Left renal cortex interstitium (tissue), 4 donors: Measurements from ENCODE around the gene SNAP25. TPM values are rescaled to one million over a fixed set of nuclear protein-coding genes. Genes with fewer than 3 reads are reported as not detected.

Experiments
- DNase-seq, 4 donors: peaks; one replicate each; pipeline ENCODE4 v3.0.0-alpha.2; 2013; ENCODE audit warnings: low read depth in 4 of 4, low spot score in 2 of 4, missing footprints in 1 of 4
- polyA plus RNA-seq, 4 donors: library from polyadenylated mRNA; unstranded; fragments of 120-200 nt; gene quantifications; one replicate each; pipeline ENCODE4 v1.2.1, GENCODE V29; 2013; ENCODE audit not compliant: insufficient read length in 4 of 4

SNAP25 gene
- 10 to 100 TPM in 1 of 4 donors, 1 to 10 TPM in 3; 5.0 to 13.2 (median 6.5) TPM for polyA plus RNA-seq

DNA sequence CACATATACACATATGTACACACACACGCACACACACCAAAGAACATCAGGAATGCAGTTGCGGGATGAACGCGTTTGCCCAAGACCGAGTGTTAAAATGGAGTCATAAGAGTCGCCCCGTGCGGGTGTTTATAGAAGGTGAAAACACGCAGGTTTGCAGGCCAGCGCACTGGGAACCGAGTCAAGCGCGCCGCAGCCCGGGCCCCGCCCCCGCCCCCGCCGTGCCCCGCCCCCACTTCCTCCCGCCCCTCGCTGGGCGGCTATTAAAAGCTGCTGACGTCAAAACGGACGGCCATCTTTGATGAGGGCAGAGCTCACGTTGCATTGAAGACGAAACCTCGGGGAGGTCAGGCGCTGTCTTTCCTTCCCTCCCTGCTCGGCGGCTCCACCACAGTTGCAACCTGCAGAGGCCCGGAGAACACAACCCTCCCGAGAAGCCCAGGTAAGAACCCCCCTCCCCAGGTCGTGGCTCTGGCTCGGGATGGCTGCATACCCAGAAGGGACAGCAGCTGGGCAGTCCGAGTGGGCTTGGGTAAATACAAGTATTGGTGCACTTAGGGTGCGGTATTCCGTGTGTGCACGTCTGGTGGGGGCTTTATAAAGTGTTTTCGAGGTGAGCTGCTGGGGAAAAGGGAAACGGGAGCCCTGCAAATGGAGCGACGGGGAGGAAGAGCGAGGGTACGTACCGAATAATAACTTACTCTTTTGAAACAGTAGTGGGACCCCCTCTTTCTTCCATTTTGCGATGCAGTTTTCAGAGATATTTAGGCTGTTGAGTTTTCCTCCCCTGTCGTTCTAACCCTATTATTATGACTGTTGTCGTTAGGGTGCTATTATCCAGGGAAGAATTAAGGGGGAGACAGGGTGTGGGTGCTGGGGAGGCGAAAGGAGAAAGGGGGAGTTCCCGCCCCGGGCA, at the start of gene SNAP25:
Gene SNAP25, plus strand, starts transcription at position 295 of the 916 bp plus-strand sequence. CDS start 56,662 bp downstream, outside the sequence.
- peak in 3 of 4 donors; percentile 79 to 87 (median 81) for DNase-seq

- DNase-seq: no peak
Measured at GRCh38 chr20:10169752-10170151, 48.9 kb upstream of the SNAP25 start.

DNA sequence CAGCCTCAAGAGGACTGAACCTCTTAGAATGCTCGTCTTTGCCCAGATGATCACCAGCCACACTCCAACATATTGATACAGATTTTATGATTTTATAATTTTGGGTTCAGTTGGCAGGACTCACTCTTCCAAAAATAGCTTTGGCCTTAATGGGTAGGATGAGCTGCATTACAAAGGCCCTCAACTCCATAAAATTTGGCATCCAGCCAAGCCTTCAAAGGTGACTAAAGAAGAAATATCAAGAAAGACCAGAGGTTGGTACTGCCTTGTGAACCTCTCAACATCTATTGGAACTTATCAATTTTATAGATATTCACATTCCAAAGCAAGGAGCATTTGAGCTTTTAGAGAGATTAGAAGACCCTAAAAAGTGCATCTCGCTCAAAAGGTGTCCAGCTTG, 48.4 kb upstream of the SNAP25 start:
- DNase-seq: no peak

- peak in 3 of 4 donors; percentile 1 to 9 (median 7) for DNase-seq
Measured at GRCh38 chr20:10171864-10172751, 46.5 kb upstream of the SNAP25 start.

DNA sequence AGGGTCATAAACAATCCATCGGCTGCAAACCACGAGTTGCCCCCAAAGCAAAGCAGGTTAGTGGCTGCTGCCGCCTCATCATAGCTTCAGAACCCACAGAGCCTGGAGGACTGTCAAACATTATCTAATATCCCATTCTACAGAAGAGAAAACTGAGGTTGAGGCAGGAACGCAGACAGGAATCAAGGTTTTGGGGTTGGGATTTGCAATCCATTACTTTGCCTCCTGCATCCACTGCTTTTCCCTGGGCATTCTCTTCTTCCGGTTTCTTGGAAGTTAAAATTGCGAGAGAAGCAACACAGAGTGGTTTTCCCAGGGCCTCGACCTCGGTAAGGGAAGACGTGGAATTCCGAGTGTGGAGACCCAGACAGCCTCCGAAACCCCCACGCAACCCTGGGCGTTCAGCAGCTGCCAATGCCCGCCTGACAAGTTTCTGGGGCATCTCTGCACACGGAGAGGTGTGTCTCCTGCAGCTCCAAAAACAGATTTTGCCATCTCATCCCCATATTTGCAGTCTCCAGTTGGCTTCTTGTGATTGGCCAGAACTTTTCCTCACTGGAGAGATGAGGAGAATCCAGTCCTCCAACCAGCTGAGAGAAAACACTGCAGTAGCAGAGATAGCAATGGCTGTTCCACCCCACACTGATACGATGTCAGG, 45.5 kb upstream of the SNAP25 start:
- DNase-seq: no peak

DNA sequence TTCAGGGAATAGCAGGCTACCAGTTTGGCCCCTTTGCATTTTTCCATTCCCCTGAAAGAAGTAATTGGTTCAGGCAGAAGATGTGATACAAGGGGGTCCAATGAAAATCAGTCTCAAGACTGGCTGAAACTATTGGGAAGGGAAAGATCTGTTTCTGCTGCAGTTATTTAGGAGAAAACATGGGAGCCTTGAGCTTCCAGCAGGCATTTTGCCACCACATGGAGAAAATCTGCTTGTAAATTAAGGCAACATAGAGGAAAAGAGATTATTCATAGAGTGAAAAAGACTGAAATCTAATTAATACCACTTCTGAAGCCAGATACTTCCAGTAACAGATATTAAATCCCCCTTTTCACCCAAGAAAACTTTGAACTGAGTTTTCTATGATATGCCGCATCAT, 44.2 kb upstream of the SNAP25 start:
- DNase-seq: no peak

DNA sequence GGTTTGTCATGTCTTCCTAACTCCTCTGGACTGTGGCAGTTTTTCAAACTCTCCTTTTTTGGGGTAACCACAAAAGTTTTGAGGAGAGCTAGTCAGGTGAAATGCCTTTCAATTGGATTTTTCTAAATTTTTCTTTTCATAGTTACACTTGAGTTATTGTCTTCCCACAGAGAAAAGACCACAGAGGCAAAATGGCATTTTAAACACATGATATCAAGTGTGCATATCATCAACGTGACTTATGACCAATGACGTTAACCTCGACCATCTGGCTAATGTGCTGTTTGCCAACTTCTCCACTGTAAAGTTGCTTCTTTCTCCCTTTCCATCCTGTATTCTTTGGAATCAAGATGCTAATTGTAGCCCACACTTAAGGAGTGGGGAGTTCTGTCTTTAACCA, 41.3 kb upstream of the SNAP25 start:
- no peak for DNase-seq

GRCh38 chr20:10178091-10178490, 40.5 kb upstream of the SNAP25 start:
- DNase-seq: no peak

GRCh38 chr20:10178727-10179313, 39.8 kb upstream of the SNAP25 start:
- no peak for DNase-seq

DNA sequence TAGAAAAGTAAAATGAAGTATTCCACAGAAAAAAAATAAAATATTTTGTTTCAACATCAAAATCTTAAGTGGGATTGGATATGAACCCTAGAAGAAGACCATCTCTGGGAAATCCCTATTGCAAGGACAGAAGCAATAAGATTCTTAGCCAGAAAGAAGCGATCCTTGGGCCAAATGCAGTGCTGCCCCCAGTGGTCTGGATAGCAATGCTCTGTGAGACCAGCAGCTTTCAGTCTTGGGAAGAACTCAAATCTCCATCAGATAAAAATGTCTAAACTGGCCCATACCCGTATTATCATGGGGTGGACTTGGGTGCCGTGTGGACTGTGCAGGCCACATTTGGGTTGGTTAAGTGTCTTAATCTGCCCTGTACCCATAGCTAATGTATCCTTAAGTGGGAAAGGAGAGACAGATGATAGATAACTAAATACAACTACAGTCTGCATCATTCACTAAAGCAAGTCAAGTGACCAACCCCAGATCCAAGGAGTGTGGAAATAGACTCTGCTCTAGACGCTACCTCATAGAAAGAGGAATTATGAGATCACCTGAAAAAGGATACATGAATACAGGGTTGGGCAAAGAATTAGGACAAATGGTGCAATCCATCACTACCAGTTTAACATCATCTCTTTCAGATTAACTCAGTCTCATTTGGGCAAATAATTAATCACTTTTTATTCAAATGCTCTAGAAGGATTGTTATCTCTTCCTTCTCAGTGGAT, 38.9 kb upstream of the SNAP25 start:
- no peak for DNase-seq

DNA sequence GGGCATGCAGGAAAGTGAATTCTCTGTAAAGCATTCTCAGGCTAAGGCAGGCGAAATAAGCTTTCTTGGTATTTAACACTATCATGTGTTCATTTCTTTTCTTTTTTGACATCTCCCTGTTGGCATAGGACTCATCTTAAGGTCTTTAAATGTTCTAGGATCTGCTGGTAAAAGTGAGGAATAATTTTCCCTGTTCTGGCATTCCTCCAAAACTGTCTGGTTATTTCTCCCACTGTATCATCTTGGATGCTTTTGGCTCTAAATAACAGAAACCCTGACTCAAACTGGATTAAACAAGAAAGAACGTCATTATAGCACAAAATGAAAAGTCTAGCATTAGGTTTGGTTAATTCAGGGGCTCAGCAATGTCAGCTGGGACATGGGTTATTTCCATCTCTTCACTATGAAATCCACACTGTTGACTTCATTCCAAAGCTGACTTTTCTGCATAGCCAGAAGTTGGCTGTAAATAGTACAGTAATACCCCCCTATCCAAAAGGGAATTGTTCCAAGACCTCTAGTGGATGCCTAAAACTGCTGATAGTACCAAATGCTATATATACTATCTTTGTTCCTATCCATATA, 37.9 kb upstream of the SNAP25 start:
- no peak for DNase-seq

DNA sequence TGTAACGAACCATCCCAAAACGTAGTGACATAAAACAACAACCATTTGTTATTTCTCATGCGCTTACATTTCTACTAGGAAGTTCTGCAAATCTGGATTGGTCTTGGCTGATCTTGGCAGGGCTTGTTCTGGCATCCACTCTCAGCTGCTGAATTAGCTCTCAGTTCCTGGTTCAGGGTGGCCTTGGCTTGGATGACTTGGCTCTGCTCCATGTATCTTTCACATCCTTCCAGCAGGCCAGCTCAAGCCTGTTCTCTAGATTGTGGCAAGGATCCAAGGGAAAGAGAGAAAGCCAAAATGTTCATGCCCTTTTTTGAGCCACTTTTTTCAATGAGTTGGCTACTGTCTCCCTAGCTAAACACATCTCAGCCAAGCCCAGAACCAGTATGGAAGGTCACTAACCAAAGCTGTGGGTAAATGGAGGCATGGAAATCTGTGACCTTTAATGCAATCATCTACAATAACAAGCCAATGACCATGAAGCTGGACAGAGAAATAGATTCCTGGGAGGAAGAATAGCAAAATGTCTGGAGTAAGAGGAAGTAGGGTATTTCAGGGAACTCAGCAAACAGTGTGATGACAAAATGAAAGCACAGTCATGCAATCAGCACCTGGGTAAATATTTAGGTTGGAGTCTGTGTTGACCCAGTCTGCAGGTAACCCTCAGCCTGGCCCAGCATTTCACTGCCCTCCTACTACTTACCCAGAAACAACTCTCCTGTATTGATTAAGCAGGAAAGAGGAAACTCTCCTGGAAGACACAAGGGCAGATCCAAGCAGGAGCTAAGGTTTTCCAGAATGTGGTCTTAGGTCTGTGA, 32.7 kb upstream of the SNAP25 start:
- DNase-seq: no peak

GRCh38 chr20:10190456-10190855, 28.2 kb upstream of the SNAP25 start:
- no peak for DNase-seq

DNA sequence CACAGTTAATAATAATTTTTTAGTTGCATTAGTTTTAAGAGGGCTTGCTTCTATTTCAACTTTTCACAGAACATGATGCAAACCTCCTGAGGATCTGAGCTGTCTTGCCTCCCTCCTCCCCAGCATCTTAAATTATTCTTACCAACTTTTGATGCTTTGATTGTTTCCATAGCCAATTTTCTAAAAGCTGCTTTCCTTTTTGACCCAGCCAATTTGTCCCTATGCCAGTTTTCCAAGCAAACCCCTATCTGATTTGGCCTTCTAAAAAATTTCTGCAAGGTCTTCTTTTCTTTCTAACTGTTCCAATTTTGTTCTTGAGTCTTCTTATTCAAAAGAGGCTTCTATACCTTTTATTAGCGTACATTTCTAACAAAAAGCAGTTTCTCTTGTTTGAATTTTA, 26.5 kb upstream of the SNAP25 start:
- DNase-seq: no peak

- DNase-seq: no peak
Measured at GRCh38 chr20:10194166-10194565, 24.5 kb upstream of the SNAP25 start.

- no peak for DNase-seq
Measured at GRCh38 chr20:10200330-10200729, 18.3 kb upstream of the SNAP25 start.

GRCh38 chr20:10201321-10201870, 17.2 kb upstream of the SNAP25 start:
- DNase-seq: no peak

DNA sequence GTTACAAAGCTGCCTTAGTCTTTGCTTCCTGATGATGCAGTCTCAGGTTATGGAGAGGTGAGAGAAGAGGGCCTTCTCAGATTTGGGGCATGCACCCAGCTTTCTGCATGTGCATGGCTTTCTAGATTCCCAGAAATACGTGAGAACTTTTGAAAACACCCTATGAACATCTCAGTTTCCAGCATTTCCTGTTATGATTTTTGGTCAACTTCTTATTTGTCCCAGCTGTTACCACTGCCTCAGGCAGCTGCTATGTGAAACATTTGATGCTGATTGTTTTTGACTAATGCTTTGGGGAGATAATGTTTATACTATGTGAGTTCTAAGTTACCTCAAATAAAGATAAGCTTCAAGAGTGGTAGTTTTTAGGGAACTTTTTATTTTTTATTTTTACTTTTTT, 9.5 kb upstream of the SNAP25 start:
- no peak for DNase-seq
